ENCODE data around the gene GRIA3. TPM values are rescaled to one million over a fixed set of nuclear protein-coding genes. Genes with fewer than 3 reads are reported as not detected.

GRIA3 gene
- total RNA-seq, 1 experiment from 2014 or later: 3.8 TPM

DNA sequence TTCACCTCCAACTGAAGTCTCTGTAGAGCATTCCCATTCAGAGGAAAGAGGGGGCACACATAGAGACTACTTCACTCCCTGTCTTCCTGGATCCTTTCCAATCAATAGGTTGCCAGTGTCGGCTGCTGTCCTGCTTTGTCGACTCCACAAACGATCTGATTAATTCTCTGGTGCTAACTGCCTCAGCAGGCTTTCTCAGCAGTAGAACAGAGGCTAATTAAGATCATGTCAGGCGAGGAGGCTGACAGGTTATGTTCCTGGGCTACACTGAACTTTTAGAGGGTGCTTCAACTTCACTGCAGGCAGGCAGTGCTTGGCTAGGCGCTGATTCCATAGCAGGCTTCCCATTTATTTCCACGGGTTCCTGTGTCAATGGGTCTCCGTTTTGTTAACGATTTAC, 79.2 kb downstream of the GRIA3 start (continued):
- TF ChIP-seq, protein P1, sequence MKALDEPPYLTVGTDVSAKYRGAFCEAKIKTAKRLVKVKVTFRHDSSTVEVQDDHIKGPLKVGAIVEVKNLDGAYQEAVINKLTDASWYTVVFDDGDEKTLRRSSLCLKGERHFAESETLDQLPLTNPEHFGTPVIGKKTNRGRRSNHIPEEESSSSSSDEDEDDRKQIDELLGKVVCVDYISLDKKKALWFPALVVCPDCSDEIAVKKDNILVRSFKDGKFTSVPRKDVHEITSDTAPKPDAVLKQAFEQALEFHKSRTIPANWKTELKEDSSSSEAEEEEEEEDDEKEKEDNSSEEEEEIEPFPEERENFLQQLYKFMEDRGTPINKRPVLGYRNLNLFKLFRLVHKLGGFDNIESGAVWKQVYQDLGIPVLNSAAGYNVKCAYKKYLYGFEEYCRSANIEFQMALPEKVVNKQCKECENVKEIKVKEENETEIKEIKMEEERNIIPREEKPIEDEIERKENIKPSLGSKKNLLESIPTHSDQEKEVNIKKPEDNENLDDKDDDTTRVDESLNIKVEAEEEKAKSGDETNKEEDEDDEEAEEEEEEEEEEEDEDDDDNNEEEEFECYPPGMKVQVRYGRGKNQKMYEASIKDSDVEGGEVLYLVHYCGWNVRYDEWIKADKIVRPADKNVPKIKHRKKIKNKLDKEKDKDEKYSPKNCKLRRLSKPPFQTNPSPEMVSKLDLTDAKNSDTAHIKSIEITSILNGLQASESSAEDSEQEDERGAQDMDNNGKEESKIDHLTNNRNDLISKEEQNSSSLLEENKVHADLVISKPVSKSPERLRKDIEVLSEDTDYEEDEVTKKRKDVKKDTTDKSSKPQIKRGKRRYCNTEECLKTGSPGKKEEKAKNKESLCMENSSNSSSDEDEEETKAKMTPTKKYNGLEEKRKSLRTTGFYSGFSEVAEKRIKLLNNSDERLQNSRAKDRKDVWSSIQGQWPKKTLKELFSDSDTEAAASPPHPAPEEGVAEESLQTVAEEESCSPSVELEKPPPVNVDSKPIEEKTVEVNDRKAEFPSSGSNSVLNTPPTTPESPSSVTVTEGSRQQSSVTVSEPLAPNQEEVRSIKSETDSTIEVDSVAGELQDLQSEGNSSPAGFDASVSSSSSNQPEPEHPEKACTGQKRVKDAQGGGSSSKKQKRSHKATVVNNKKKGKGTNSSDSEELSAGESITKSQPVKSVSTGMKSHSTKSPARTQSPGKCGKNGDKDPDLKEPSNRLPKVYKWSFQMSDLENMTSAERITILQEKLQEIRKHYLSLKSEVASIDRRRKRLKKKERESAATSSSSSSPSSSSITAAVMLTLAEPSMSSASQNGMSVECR (CRISPR knock-in tag; IDR thresholded peaks at IDR 0.05; ENCODE audit: borderline replicate concordance): no peak
- TF ChIP-seq EMX1 (CRISPR knock-in tag; IDR thresholded peaks at IDR 0.05): no peak
- TF ChIP-seq, protein P2, sequence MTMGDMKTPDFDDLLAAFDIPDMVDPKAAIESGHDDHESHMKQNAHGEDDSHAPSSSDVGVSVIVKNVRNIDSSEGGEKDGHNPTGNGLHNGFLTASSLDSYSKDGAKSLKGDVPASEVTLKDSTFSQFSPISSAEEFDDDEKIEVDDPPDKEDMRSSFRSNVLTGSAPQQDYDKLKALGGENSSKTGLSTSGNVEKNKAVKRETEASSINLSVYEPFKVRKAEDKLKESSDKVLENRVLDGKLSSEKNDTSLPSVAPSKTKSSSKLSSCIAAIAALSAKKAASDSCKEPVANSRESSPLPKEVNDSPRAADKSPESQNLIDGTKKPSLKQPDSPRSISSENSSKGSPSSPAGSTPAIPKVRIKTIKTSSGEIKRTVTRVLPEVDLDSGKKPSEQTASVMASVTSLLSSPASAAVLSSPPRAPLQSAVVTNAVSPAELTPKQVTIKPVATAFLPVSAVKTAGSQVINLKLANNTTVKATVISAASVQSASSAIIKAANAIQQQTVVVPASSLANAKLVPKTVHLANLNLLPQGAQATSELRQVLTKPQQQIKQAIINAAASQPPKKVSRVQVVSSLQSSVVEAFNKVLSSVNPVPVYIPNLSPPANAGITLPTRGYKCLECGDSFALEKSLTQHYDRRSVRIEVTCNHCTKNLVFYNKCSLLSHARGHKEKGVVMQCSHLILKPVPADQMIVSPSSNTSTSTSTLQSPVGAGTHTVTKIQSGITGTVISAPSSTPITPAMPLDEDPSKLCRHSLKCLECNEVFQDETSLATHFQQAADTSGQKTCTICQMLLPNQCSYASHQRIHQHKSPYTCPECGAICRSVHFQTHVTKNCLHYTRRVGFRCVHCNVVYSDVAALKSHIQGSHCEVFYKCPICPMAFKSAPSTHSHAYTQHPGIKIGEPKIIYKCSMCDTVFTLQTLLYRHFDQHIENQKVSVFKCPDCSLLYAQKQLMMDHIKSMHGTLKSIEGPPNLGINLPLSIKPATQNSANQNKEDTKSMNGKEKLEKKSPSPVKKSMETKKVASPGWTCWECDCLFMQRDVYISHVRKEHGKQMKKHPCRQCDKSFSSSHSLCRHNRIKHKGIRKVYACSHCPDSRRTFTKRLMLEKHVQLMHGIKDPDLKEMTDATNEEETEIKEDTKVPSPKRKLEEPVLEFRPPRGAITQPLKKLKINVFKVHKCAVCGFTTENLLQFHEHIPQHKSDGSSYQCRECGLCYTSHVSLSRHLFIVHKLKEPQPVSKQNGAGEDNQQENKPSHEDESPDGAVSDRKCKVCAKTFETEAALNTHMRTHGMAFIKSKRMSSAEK (CRISPR knock-in tag; IDR thresholded peaks at IDR 0.05; ENCODE audit: borderline replicate concordance): no peak
- TF ChIP-seq, protein P3, sequence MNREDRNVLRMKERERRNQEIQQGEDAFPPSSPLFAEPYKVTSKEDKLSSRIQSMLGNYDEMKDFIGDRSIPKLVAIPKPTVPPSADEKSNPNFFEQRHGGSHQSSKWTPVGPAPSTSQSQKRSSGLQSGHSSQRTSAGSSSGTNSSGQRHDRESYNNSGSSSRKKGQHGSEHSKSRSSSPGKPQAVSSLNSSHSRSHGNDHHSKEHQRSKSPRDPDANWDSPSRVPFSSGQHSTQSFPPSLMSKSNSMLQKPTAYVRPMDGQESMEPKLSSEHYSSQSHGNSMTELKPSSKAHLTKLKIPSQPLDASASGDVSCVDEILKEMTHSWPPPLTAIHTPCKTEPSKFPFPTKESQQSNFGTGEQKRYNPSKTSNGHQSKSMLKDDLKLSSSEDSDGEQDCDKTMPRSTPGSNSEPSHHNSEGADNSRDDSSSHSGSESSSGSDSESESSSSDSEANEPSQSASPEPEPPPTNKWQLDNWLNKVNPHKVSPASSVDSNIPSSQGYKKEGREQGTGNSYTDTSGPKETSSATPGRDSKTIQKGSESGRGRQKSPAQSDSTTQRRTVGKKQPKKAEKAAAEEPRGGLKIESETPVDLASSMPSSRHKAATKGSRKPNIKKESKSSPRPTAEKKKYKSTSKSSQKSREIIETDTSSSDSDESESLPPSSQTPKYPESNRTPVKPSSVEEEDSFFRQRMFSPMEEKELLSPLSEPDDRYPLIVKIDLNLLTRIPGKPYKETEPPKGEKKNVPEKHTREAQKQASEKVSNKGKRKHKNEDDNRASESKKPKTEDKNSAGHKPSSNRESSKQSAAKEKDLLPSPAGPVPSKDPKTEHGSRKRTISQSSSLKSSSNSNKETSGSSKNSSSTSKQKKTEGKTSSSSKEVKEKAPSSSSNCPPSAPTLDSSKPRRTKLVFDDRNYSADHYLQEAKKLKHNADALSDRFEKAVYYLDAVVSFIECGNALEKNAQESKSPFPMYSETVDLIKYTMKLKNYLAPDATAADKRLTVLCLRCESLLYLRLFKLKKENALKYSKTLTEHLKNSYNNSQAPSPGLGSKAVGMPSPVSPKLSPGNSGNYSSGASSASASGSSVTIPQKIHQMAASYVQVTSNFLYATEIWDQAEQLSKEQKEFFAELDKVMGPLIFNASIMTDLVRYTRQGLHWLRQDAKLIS (CRISPR knock-in tag; IDR thresholded peaks at IDR 0.05; ENCODE audit: borderline replicate concordance): no peak

DNA sequence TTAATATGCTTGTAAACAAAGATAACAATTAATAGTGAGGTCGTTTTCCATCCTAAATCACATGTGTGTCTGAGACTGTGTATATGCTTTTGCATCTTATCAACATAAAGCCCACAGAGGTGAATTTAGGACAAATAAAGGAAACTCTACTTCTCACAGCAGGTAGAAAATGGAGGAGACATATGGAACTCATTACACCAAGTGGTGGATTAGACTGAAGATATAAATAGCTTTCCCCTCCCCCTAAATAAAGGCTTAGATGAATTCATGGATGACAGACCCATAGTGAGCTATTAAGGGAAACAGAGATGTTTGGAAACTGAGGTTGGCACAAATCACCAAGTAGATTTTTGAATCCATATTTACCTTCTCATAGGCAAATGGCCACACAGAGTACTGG, 79.7 kb downstream of the GRIA3 start:
- Mint-ChIP-seq H3K27ac (no peak overlapping the region), H3K36me3 (no peaks in the 10 kb centered on the region), H3K27me3 (ENCODE audit: low read depth) (peaks cover 13% of the 10 kb centered on the region; the same call in 1 of the 2 replicates), H3K9me3 (no peaks in the 10 kb centered on the region), H3K4me3 (no peak overlapping the region; the same call in 1 of the 2 replicates), H3K4me1 (peaks cover 31% of the 10 kb centered on the region)
- DNase-seq (ENCODE audit: low spot score) (no peak), ATAC-seq (no peak)
- CTCF ChIA-PET: no interaction called here
- TF ChIP-seq KAT7 (CRISPR knock-in tag; IDR thresholded peaks at IDR 0.05; ENCODE audit: borderline replicate concordance) (no peak), NR3C1 (CRISPR knock-in tag; conservative IDR thresholded peaks at IDR 0.05; ENCODE audit: low read depth) (no peak), FOXP1 (CRISPR knock-in tag; IDR thresholded peaks at IDR 0.05; ENCODE audit: borderline replicate concordance) (no peak), OVOL2 (CRISPR knock-in tag; IDR thresholded peaks at IDR 0.05; ENCODE audit: borderline replicate concordance) (no peak), GRHL2 (CRISPR knock-in tag; IDR thresholded peaks at IDR 0.05; ENCODE audit: insufficient replicate concordance, severe bottlenecking) (no peak), CREB1 (CRISPR knock-in tag; IDR thresholded peaks at IDR 0.05) (no peak), NFYB (CRISPR knock-in tag; conservative IDR thresholded peaks at IDR 0.05; ENCODE audit: low read depth) (no peak)
- TF ChIP-seq, protein P4, sequence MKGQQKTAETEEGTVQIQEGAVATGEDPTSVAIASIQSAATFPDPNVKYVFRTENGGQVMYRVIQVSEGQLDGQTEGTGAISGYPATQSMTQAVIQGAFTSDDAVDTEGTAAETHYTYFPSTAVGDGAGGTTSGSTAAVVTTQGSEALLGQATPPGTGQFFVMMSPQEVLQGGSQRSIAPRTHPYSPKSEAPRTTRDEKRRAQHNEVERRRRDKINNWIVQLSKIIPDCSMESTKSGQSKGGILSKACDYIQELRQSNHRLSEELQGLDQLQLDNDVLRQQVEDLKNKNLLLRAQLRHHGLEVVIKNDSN (CRISPR knock-in tag; IDR thresholded peaks at IDR 0.05): no peak
- TF ChIP-seq, protein P5, sequence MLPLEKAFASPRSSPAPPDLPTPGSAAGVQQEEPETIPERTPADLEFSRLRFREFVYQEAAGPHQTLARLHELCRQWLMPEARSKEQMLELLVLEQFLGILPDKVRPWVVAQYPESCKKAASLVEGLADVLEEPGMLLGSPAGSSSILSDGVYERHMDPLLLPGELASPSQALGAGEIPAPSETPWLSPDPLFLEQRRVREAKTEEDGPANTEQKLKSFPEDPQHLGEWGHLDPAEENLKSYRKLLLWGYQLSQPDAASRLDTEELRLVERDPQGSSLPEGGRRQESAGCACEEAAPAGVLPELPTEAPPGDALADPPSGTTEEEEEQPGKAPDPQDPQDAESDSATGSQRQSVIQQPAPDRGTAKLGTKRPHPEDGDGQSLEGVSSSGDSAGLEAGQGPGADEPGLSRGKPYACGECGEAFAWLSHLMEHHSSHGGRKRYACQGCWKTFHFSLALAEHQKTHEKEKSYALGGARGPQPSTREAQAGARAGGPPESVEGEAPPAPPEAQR (CRISPR knock-in tag; IDR thresholded peaks at IDR 0.05): no peak
- TF ChIP-seq, protein P6, sequence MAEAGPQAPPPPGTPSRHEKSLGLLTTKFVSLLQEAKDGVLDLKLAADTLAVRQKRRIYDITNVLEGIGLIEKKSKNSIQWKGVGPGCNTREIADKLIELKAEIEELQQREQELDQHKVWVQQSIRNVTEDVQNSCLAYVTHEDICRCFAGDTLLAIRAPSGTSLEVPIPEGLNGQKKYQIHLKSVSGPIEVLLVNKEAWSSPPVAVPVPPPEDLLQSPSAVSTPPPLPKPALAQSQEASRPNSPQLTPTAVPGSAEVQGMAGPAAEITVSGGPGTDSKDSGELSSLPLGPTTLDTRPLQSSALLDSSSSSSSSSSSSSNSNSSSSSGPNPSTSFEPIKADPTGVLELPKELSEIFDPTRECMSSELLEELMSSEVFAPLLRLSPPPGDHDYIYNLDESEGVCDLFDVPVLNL (CRISPR knock-in tag; IDR thresholded peaks at IDR 0.05; ENCODE audit: borderline replicate concordance, low read depth): no peak
- TF ChIP-seq, protein P7, sequence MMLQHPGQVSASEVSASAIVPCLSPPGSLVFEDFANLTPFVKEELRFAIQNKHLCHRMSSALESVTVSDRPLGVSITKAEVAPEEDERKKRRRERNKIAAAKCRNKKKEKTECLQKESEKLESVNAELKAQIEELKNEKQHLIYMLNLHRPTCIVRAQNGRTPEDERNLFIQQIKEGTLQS (CRISPR knock-in tag; conservative IDR thresholded peaks at IDR 0.05): no peak
- TF ChIP-seq, protein P8, sequence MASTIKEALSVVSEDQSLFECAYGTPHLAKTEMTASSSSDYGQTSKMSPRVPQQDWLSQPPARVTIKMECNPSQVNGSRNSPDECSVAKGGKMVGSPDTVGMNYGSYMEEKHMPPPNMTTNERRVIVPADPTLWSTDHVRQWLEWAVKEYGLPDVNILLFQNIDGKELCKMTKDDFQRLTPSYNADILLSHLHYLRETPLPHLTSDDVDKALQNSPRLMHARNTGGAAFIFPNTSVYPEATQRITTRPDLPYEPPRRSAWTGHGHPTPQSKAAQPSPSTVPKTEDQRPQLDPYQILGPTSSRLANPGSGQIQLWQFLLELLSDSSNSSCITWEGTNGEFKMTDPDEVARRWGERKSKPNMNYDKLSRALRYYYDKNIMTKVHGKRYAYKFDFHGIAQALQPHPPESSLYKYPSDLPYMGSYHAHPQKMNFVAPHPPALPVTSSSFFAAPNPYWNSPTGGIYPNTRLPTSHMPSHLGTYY (CRISPR knock-in tag; IDR thresholded peaks at IDR 0.05): no peak
- POLR2A ChIA-PET: no interaction called here
